ENCODE results near the gene MYOF.
"Not testable (repeated sequence)": the region's sequence is repeated elsewhere in the genome, so short reads cannot be mapped to it uniquely, and the experiment has no call there.

The MYOF gene

DNA sequence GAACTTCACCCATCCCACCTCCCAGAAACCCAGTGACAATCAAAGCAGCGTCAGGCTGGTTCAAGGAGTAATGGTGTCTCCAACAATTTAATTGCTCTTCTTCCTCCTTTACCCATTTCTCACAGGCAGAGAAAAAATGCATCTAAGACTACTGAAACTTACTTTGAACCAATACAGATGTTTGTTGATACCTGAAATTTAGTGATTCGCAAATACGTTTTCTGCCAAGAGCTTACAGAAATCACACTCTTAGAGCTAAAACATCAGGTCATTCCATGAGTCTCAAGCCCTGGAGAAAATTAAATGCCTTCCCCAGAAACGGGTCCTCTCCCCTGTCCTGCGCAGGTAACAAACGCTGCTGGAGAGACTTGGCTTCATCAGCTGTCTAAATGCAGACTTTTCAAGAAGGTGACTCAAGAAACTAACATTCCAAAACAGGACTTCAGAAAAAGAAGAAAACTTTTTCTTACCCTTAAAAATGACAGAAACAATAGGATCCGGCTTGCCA lies 443 bp downstream of the MYOF start:
- no peak for DNase-seq (ENCODE audit: low spot score)

DNA sequence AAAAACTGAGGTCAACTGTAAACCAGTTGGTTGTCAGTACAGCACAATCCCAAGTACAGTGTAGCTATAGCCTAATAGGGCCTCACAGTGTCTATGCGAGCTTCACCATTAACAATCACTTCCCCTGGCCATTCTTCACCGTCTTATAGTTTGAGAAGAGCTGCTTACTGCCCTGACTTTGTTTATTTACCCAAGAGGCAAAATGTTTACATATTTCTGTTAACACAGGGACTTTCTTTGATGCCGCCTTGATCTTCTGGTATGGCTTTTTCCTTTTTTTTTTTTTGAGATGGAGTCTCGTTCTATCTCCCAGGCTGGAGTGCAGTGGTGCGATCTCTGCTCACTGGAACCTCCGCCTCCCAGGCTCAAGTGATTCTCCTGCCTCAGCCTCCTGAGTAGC lies 3.3 kb downstream of the MYOF start:
- DNase-seq (ENCODE audit: low spot score), result no peak

DNA sequence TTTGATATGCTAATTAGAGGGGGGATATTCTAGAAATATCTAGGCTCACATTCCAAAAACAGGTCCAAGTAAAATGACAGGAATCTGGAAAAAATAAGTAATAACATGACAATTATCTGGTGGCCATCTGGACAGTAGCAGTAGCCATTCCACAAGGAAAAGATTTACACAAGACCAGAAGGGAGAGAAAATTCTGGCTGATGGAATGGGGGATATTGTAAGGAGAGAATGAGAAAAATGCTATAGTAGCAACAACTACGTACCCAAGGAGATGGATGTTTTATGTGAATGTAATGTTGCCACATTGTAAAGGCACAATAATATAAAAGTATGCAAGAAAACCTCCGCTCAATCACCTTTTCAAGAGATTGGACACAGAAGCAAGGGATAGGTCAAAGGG lies 5.4 kb downstream of the MYOF start:
- no peak for DNase-seq (ENCODE audit: low spot score)

DNA sequence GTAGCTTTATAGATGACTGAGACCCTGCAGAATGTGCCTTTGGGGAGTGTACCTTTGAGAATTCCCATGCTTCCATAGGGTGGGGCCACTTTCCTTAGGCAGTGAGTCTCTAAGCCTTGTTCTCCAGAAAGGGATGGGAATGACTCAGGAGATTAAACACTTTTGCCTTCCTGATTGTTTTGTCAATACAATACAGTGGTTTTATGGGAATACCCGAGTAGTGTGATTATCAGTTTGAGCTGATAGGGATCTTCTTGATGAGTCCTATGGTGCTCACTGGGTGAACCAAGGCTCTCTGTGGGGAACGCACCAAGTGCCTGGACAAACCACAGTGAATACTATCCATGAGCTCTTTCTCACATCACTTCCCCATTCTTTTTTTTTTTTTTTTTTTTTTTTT lies 6.3 kb downstream of the MYOF start:
- no peak for DNase-seq (ENCODE audit: low spot score)

DNA sequence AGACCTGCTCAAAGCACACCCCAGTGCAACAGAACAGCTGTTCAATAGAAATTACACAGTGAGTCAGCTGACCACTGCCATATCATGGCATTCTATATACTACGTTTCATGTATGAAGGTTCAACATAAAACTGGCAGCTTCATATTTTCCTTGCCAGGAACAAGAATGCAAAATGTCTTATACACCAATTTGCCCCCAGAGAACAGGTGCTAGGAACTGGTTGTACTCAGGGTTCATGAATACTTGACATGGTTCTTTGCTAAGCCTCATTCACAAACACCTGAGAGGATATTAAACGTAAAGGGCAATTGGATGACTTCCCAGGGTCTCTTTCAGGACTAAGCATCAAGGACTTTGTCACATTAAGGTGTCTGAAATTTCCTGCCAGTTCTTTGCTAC lies 6.9 kb downstream of the MYOF start:
- no peak for DNase-seq (ENCODE audit: low spot score)

DNA sequence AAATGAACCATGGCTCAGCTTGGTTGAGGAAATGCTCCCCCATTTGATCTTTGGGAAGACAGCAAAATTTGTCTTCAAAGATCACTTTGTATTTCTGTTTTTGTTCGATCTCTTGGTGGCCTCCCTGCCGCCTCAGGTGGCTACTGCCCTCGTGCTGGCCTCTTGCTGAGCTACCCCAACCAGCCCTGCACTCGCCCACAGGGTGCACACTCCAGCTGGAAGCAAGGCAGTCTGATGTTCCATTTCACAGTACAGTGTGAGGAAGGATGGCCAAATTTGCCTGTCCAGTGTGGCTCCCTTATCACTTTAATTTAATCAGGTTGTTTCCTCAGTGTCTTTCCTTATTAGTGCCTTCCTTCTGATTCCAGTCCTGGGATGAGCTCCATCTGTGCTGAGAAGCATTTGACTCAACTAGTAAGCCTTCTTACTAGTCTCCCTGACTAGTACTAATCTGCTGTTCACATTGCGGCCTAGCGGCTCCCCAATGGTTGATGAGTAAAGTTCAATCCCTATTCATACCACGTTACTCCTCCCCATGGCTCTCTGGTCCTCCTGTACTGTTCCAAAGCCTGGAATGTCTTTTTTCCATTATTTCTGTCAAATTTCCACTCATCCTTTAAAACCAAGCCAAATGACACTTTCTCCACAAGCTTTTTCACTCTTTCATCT lies 8.2 kb downstream of the MYOF start:
- DNase-seq (ENCODE audit: low spot score), result no peak

DNA sequence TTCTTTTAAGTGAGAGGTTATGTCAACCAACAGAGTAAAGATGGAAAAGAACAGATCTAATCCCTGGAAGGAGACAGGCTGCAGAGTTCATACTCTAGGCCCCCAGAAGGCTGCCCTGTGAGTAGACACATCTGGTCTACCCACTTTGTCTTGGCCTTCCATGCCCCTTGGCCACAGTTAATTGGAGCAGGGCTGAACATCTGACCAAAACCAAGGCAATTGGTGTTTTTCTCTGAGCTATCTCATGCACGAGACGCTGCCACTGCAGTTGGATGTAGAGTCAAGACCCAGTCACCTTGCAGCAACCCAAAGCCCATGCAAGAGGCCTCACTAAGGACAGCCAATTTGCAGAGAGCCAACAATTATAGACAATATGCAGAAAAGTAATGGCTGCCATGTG lies 9.0 kb downstream of the MYOF start:
- DNase-seq (ENCODE audit: low spot score), result no peak

DNA sequence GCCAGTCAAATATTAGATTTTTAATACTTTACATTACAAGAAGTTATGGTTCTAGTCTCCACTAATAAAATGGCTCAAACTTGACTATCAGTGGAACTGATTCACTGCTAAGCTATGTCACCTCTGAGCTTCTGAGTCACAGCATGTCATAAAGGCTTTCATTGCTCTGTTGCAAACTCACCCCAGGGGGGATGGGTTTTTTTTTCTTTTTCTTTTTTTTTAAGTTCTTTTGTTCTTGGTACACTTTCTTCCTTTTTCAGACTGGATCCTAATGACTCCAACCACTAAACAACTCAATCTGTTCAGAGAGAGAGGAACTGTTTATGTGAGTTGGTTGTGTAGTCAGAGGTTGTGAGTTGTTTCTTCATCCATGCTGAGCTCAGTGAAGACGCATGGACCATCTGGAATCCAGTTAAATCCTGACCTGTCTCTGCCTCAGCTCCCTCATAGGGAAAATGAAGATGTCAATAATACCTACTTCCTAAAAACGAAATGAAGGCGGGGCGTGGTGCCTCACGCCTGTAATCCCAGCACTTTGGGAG lies 11.0 kb downstream of the MYOF start:
- no peak for DNase-seq (ENCODE audit: low spot score)

DNA sequence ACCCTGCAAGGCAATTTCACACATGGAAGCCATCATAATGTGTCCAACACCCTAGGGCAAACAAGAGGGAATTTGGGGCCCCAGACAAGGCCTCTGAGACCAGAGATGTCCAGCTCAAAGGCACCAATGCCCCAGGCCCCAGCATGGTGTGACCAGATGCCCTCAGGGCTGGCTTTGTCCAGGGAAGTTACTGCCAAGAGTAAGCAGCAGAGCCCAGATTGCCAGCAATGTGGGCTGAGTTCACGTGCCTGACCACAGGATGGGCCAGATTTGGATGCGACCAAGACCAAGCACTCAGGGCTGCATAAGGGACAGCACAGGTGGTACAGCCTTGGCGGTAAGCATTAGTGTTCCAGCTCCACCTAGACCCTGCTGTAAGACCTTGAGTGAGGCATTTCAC lies 12.7 kb downstream of the MYOF start:
- DNase-seq (ENCODE audit: low spot score), result no peak

DNA sequence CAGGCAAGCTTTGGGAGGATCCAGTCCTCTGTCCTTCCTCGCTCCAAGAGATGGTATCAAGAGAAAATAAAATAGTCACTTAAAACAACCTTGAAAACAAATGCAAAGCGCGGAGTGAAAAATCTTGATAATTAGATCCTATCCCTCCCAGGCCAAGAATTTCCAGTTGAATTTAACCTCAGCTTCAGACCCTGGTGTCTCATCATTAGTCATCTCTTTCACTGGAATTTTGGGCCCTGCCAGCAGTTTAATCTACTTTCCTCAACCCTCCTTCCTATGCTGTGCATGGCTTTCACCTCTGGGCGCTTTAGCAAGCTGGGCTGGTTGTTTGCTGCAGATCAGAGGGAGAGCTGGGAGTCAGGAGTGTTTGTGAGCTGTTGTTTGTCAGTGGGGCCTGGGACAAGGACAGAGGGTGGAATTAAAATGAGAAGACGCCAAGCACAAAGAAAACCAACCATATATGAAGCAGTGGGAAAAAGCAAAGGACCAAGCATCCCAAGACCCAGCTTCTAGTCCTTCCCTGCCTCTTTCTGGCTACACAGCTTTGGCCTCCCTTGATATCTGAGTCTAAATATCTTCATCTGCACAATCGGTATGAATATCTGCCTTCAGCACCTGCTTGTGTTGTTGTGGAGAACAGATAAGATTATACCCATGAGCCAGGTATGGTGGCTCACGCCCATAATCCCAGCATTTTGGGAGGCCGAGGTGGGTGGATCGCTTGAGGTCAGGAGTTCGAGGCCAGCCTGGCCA lies 13.5 kb downstream of the MYOF start:
- DNase-seq (ENCODE audit: low spot score), result no peak

DNA sequence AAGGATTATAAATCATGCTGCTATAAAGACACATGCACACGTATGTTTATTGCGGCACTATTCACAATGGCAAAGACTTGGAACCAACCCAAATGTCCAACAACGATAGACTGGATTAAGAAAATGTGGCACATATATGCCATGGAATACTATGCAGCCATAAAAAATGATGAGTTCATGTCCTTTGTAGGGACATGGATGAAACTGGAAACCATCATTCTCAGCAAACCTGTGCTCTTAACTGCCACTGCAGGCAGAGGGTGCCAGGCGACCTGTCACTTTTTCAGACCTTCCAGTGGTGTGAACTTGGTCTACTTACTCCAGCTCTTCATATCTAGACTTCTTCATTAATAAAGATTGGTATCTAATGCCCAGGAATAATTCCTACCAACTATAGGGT lies 14.5 kb downstream of the MYOF start:
- DNase-seq (ENCODE audit: low spot score), result not testable (repeated sequence)

DNA sequence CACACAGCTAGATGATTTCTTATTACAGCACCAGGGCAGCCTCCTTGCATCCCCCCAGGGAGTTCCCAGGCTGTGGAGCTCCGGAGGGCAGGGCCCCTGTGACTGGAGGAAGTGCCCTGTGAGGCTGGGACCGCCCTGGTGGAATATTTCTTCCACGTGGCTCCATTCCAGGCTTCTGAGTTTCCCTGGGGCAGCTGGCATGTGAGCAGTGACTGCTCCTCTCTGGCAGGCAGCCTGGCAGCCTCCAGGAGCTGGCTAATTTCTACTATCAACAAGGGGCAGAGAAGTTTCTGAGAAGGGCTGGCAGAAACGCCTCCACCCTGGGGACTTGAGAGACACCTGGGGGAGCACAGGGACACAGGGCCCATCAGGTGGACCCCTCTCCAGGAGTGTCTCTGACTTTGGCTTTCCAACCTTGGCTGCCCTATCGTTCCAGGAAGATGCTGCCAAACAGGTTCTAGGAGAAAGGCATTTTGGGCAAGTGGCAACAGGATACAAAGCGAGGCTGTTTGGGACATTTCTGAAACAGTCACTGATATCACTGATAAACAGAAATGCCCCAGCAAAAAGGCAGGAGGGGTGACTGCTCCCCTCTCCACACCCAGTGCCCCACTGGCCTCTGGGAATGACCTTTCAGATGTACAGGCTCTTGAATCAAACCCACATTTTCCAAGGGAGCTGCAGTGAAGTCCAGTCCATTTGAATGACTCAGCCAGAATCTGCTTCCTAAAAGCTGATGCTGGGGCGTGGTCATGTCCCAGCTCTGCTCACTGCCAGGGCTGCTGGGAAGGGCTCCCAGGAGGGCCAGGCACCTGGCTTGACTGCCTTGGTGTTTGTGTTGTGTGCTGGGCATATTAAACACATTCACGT lies 16.1 kb downstream of the MYOF start:
- no peak for DNase-seq (ENCODE audit: low spot score)

DNA sequence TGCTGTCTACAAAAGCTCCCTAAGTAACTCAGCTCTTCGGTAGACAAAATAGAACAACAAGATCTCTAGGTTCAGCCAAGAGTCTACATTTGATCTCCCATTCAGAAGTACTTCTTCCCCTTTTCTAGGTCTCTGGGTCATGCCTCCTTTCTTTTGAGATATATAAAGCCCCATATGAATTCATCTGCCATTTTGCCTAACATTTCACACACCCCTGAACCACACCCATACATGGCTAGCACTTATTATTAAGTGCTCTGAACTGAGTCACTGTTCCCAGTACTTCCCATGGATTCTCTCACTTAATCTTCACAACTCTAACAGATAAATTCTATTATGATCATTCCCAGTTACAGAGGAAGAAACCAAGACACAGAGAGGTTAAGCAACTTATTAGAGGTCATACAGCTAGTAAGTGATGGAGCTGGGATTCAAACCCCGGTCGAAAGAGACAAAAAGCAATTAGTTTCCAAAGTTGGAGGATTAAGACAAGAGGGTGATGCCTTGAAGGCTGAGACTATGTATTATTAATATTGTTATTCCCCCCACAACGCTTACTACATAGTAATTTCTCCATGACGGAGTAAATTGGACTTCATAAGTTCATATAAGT lies 17.3 kb downstream of the MYOF start:
- DNase-seq (ENCODE audit: low spot score), result no peak

DNA sequence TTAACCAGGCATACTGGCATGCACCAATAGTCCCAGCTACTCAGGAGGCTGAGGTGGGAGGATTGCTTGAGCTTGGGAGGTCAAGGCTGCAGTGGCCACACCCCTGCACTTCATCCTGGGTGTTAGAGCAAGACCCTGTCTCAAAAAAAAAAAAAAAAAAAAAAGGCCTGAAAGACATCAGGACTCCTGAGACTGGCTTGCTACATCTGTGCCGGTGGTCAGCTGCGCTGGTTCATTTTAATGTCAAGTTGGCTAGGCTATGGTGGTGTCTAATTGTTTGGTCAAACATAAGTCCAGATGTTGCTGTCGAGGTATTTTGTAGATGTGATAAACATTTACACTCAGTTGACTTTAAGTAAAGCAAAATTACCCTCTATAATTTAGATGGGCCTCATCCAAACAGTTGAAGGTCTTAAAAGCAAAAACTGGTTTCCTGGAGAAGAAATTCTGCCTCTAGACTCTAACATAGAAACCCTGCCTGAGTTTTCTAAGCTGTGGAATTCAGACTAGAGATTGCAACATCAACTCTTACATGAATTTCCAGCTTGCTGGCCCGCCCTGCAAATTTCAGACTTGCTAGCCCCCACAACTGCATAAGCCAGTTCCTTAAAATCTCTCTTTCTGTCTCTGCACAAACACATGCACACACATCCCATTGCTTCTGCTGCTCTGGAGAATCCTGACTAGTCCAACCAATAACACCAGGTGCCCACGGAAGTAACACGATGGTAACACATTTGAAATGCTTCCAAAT lies 18.2 kb downstream of the MYOF start:
- no peak for DNase-seq (ENCODE audit: low spot score)

DNA sequence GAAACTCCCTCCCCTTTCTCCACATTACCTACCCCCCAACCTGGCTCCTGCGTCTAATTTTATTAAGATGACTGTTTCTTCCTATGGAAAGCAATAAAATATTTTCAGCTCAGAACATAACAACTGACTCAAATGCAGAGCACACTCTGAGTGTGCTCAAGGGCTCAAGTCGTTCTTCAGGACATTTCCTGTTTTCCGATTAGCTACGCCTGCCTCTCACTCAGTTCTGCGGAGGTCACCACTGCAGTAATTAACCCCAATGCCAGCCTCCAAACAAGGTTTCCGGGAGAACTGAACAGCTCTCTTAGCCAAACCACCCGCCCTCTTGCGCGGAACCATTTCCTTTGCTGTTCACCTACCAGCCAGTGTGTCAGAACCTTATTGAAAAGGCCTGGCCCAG lies 19.3 kb downstream of the MYOF start:
- DNase-seq (ENCODE audit: low spot score), result peak; percentile 17

DNA sequence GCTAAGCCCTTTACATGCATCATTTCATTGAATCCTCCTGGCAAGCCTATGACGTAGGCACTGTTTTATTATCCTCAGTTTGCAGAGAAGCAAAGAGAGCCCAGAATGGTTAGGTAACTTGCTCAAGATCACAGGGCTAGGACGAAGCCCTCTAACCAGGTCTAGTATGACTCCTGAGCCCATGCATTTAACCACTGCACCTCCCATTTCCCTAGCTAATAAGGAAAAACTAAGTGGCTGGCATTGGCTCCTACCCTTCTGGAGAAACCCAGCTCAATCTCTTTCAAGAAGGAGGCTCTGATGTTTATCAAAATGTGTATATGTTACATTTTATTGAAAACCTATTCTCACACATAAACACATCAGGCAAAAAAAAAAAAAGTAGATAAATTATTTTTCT lies 19.8 kb downstream of the MYOF start:
- no peak for DNase-seq (ENCODE audit: low spot score)

DNA sequence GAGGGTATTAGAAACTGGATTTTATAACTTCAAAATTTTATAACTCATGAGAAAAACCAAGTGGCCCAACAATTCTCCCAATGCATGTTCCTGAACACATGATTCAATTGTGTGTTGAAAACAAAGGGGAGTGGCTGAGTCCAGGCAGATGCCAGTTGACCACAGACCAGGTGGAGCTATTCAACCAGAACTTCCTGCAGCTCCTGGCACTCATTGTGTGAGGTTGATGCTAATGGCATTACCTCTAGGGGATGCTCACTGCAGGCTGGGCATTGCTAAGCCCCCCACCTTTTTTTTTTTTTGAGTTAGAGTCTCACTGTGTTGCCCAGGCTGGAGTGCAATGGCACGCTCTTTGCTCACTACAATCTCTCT lies 20.3 kb downstream of the MYOF start:
- no peak for DNase-seq (ENCODE audit: low spot score)

DNA sequence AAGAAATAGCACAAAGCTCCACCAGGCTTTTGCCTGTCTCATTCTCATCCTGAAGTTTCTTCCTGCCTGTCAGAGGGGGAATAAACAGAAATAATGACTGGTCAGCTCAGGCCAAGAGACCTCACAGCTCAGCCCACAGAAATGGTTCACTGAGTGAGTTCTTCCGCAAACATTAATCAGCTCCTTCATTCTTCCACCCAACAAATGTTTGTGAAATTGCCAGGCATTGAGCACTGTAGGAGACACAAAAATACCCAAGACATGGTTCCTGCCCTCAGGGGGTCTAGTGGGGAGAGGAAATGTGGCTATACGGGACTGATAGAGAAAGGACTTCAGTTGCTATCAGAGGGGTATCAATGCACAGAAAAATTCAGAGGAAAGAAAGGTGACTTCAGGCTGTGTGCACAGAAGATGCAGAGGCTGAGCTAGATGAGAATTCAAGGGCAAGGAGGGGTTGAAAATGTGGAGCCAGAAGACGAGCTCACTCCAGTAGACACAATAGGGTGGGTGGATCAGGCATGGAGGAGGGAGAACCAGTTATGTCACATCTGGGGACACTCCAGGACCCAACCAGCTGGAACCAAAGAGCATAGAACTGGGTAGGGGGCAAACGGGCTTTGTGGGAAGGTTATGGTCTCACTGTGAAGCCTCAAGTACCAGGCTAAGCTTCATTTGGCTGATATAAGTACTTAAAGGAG lies 20.9 kb downstream of the MYOF start:
- DNase-seq (ENCODE audit: low spot score), result no peak

DNA sequence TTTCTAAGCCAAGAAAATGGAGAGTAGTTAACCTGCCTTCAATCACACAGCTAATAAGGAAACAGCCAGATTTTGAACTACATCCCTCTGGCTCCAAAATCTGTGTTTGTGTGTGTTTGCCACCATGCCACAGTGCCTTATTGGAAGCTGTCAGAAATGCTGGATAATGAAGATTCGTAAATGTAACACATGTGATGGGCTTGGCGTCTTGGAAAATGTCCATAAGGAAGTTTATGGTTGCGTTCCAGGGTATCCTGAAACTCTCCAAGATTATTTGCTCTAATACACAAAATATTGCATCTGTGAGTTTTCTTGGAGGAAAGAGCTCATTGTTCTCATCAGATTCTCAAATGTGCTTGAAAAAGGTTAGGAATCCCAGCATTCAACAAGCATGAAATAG lies 22.7 kb downstream of the MYOF start:
- DNase-seq (ENCODE audit: low spot score), result no peak

DNA sequence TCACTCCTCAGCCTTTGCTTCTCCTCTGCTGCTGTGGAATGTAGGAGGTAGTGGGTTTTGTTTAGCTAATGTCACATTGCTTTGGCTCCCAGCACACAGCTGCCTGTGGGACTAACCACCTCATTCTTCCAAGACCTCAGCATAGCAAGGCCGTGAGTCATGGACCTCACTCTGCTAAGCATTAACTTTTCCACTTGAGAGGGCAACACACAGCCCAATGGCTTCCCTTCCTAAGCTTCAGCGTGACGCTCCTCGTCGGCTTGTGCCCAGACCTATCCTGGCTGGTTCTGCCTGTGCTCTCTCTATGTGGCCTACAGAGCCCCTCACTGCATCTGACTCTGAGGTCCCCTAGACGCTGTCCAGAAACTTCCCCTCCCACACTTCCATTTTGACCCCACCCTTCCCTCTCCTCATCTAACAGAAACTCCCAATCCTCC lies 23.3 kb downstream of the MYOF start:
- no peak for DNase-seq (ENCODE audit: low spot score)

DNA sequence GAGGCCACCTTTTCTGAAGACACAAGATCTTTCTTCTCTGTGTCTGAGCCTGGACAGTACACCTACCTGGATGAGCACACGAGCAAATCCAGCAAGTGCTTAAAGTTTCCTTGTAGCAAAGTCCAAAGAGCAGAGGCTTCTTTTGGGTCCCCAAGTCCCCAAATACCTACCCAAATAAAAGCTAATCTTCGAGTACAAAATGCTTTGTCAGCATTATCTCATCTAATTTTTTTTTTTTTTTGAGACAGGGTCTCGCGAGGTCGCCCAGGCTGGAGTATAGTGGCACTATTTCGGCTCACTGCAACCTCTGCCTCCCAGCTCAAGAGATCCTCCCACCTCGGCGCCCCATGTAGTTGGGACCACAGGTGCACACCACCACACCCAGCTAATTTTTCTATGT lies 24.6 kb downstream of the MYOF start:
- DNase-seq (ENCODE audit: low spot score), result no peak
